OCI-LY1 (cell line): ENCODE results near the gene ADGRV1.

Experiments
- H2AFZ ChIP-seq: fragments of 200-600 bp; sonication (generic), shearing (Covaris generic); 2 replicates; pipeline ENCODE4 v1.6.0; 2014; ENCODE audit warnings: antibody characterized with exemption, mild to moderate bottlenecking, low read length
- H3F3A ChIP-seq: fragments of 200-600 bp; sonication (generic), shearing (Covaris generic); 2 replicates; pipeline ENCODE4 v1.6.0; 2014; ENCODE audit warnings: mild to moderate bottlenecking, antibody characterized with exemption, low read length, moderate library complexity; ENCODE audit not compliant: insufficient read depth
- H3K27ac ChIP-seq: fragments of 200-600 bp; sonication (generic); 2 replicates; pipeline ENCODE4 v1.5.1; 2014; ENCODE audit warnings: low read length, mixed run types, mild to moderate bottlenecking, low read depth; ENCODE audit not compliant: poor library complexity, severe bottlenecking
- H3K27me3 ChIP-seq: fragments of 200-600 bp; sonication (generic); 2 replicates; pipeline ENCODE4 v1.6.0; 2014; ENCODE audit warnings: antibody characterized with exemption, mild to moderate bottlenecking, low read length, moderate library complexity; ENCODE audit not compliant: insufficient read depth
- H3K36me3 ChIP-seq: fragments of 200-600 bp; sonication (generic); 2 replicates; pipeline ENCODE4 v1.6.1; 2014; ENCODE audit warnings: mild to moderate bottlenecking, antibody characterized with exemption, low read length, moderate library complexity, mixed read lengths; ENCODE audit not compliant: insufficient read depth
- H3K4me1 ChIP-seq: fragments of 200-600 bp; sonication (generic); 2 replicates; pipeline ENCODE4 v1.5.1; 2014; ENCODE audit warnings: mild to moderate bottlenecking, low read length, moderate library complexity; ENCODE audit not compliant: insufficient read depth, severe bottlenecking
- H3K4me2 ChIP-seq: fragments of 200-600 bp; sonication (generic), shearing (Covaris generic); 2 replicates; pipeline ENCODE4 v1.6.1; 2014; ENCODE audit warnings: low read length
- H3K4me3 ChIP-seq: fragments of 200-600 bp; sonication (generic); 2 replicates; pipeline ENCODE4 v1.5.1; 2014; ENCODE audit warnings: low read length, low read depth, mild to moderate bottlenecking, mixed read lengths; ENCODE audit not compliant: poor library complexity, severe bottlenecking
- H3K79me2 ChIP-seq: fragments of 200-600 bp; shearing (Covaris generic); 2 replicates; pipeline ENCODE4 v1.6.1; 2016; ENCODE audit warnings: mixed run types, low read length, mixed read lengths; ENCODE audit not compliant: insufficient read depth
- H3K9ac ChIP-seq: fragments of 200-600 bp; sonication (generic), shearing (Covaris generic); 2 replicates; pipeline ENCODE4 v1.6.1; 2014; ENCODE audit warnings: mild to moderate bottlenecking, low read length, mixed read lengths
- H3K9me2 ChIP-seq: fragments of 200-600 bp; sonication (generic), shearing (Covaris generic); 2 replicates; pipeline ENCODE4 v1.6.1; 2014; ENCODE audit warnings: low read depth, mild to moderate bottlenecking, low read length, mixed read lengths
- H3K9me3 ChIP-seq: fragments of 200-600 bp; shearing (Covaris generic); 2 replicates; pipeline ENCODE4 v1.6.1; 2014; ENCODE audit warnings: low read length, mixed read lengths
- H4K20me1 ChIP-seq: fragments of 200-600 bp; sonication (generic), shearing (Covaris generic); 2 replicates; pipeline ENCODE4 v1.6.0; 2016; ENCODE audit warnings: mild to moderate bottlenecking, low read length; ENCODE audit not compliant: insufficient read depth
- CTCF ChIP-seq: fragments of 200-600 bp; sonication (generic), shearing (Covaris generic); IDR thresholded peaks from 2 replicates; pipeline ENCODE4 v1.5.1; 2017; ENCODE audit warnings: mild to moderate bottlenecking, antibody characterized with exemption, low read length, moderate library complexity, mixed read lengths
- EZH2 ChIP-seq: fragments of 200-600 bp; sonication (generic), shearing (Covaris generic); IDR thresholded peaks from 2 replicates; pipeline ENCODE4 v1.8.0; 2017; ENCODE audit warnings: borderline replicate concordance, mixed run types, mild to moderate bottlenecking, antibody characterized with exemption, low read length, moderate library complexity, mixed read lengths

The ADGRV1 gene

GRCh38 chr5:90962481-90962880 lies 403.9 kb downstream of the ADGRV1 start:
- Histone ChIP-seq H3K9me3 (no peaks in the 10 kb centered on the region), H3K4me1 (no peaks in the 10 kb centered on the region), H3K36me3 (no peaks in the 10 kb centered on the region), H3F3A (no peaks in the 10 kb centered on the region), H3K27me3 (no peaks in the 10 kb centered on the region), H3K4me2 (no peak overlapping the region), H3K27ac (no peak overlapping the region), H3K9ac (no peak overlapping the region), H3K9me2 (no peaks in the 10 kb centered on the region), H4K20me1 (no peaks in the 10 kb centered on the region), H2AFZ (no peak overlapping the region), H3K79me2 (no peaks in the 10 kb centered on the region), H3K4me3 (no peak overlapping the region)
- TF ChIP-seq CTCF (no peak), EZH2 (no peak)

DNA sequence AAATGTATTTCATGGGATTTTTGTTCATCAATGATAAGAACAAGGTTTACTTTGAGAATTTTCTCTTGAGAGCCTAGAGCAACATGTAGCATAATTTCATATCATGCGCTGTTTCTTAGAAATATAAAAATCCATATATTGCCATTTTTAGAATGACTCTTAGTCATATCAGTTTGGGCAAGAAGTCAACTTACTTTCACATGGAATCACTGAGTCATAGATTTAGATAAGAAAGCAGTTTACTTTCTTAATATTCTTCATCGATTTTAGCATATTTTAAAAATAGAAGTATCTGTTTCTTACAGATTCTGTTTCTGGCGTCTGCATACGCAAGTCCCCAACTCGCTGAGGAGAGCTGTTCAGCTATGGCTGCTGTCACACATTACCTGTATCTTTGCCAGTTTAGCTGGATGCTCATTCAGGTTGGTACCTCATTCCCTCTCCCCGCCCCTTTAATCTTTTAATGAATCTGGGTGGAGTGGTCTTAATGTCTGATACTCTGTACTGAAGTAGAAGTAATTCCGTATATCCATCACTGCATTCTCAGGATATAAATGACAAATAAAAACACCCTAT lies 406.6 kb downstream of the ADGRV1 start:
- Histone ChIP-seq H2AFZ (no peak overlapping the region), H3K9me2 (no peaks in the 10 kb centered on the region), H3K9me3 (no peaks in the 10 kb centered on the region), H4K20me1 (no peaks in the 10 kb centered on the region), H3K4me2 (no peak overlapping the region), H3K27ac (no peak overlapping the region), H3K4me1 (no peaks in the 10 kb centered on the region), H3K4me3 (no peak overlapping the region), H3K36me3 (no peaks in the 10 kb centered on the region), H3K79me2 (no peaks in the 10 kb centered on the region), H3K27me3 (no peaks in the 10 kb centered on the region), H3F3A (no peaks in the 10 kb centered on the region), H3K9ac (no peak overlapping the region)
- no peak for TF ChIP-seq CTCF
- no peak for TF ChIP-seq EZH2

GRCh38 chr5:90967443-90967842 lies 408.8 kb downstream of the ADGRV1 start:
- no peak for TF ChIP-seq CTCF
- no peak for TF ChIP-seq EZH2
- no peak overlapping the region for H3K4me2 ChIP-seq
- H3K4me3 ChIP-seq = no peak overlapping the region
- H3K9me3 ChIP-seq = no peaks in the 10 kb centered on the region
- no peaks in the 10 kb centered on the region for H3K79me2 ChIP-seq
- H4K20me1 ChIP-seq = no peaks in the 10 kb centered on the region
- no peaks in the 10 kb centered on the region for H3K27me3 ChIP-seq
- no peaks in the 10 kb centered on the region for H3K9me2 ChIP-seq
- no peaks in the 10 kb centered on the region for H3F3A ChIP-seq
- no peak overlapping the region for H3K9ac ChIP-seq
- no peaks in the 10 kb centered on the region for H3K36me3 ChIP-seq
- no peak overlapping the region for H2AFZ ChIP-seq
- H3K4me1 ChIP-seq = no peaks in the 10 kb centered on the region
- H3K27ac ChIP-seq = no peak overlapping the region
